ENCODE measurements around the gene FBN2. TPM values are rescaled to one million over a fixed set of nuclear protein-coding genes. Genes with fewer than 3 reads are reported as not detected.

FBN2 gene
- total RNA-seq, 1 donor from 2014 or later, result 186 TPM

DNA sequence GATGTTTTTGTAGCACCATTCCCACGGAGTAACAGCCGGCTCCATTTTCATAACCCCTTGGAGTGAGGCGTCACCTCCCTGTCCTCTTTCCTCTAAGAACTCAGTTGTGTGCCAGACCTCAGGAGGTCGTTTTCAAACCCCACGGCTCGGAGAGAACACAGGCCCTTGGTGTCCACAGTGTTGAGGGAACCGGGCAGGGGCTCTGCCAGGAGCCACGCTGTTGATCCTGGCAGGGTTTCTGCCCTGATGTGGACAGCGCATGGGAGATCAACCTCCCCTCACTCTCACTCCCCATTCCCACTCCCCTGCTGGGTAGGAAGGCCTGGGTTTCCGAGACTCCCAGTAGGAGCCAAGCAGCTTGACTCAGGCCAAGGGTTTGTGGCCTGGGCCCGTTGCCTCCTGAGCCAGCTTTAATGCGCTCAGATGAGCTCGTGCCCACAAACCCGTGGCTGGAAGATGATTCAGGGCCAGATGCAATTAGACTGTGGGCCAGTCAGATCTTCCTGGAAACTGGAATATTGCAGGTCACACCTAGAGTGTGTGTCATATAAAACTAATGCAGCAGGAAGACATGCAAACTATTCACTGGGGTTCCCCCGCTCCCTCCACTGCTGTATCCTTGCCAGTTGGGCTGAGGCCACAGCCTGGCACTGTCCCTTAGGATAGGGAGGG is 321.0 kb downstream of the FBN2 start:
- H3K9me3 Mint-ChIP-seq, result no peaks in the 10 kb centered on the region
- H3K4me3 Mint-ChIP-seq, result no peak overlapping the region
- H3K36me3 Mint-ChIP-seq, result no peaks in the 10 kb centered on the region
- DNase-seq (ENCODE audit: extremely low spot score, unreplicated experiment), result no peak
- H3K4me1 Mint-ChIP-seq (ENCODE audit: unreplicated experiment), result peaks cover 14% of the 10 kb centered on the region
- no peak overlapping the region for H3K27ac Mint-ChIP-seq
- TF ChIP-seq CTCF (conservative IDR thresholded peaks at IDR 0.05), result no peak
- no peaks in the 10 kb centered on the region for H3K27me3 Mint-ChIP-seq

GRCh38 chr5:128216285-128216684 is 321.8 kb downstream of the FBN2 start:
- Mint-ChIP-seq H3K36me3 (no peaks in the 10 kb centered on the region), H3K9me3 (no peaks in the 10 kb centered on the region), H3K27ac (no peak overlapping the region), H3K4me1 (ENCODE audit: unreplicated experiment) (peaks cover 14% of the 10 kb centered on the region), H3K4me3 (no peak overlapping the region), H3K27me3 (no peaks in the 10 kb centered on the region)
- no peak for DNase-seq (ENCODE audit: extremely low spot score, unreplicated experiment)
- no peak for TF ChIP-seq CTCF (conservative IDR thresholded peaks at IDR 0.05)

GRCh38 chr5:128213833-128214232 is 324.2 kb downstream of the FBN2 start:
- Mint-ChIP-seq H3K9me3 (no peaks in the 10 kb centered on the region), H3K27ac (no peak overlapping the region), H3K36me3 (no peaks in the 10 kb centered on the region), H3K27me3 (no peaks in the 10 kb centered on the region), H3K4me1 (ENCODE audit: unreplicated experiment) (peaks cover 14% of the 10 kb centered on the region), H3K4me3 (no peak overlapping the region)
- no peak for TF ChIP-seq CTCF (conservative IDR thresholded peaks at IDR 0.05)
- DNase-seq (ENCODE audit: extremely low spot score, unreplicated experiment), result no peak

GRCh38 chr5:128213340-128213739 is 324.7 kb downstream of the FBN2 start:
- peak; percentile 95 for TF ChIP-seq CTCF (conservative IDR thresholded peaks at IDR 0.05)
- peaks cover 14% of the 10 kb centered on the region for H3K4me1 Mint-ChIP-seq (ENCODE audit: unreplicated experiment)
- no peak for DNase-seq (ENCODE audit: extremely low spot score, unreplicated experiment)

GRCh38 chr5:128212191-128212806 is 325.7 kb downstream of the FBN2 start:
- H3K27me3 Mint-ChIP-seq, result no peaks in the 10 kb centered on the region
- H3K9me3 Mint-ChIP-seq, result no peaks in the 10 kb centered on the region
- H3K4me3 Mint-ChIP-seq, result no peak overlapping the region
- no peaks in the 10 kb centered on the region for H3K36me3 Mint-ChIP-seq
- no peak for DNase-seq (ENCODE audit: extremely low spot score, unreplicated experiment)
- H3K27ac Mint-ChIP-seq, result no peak overlapping the region
- peaks cover 14% of the 10 kb centered on the region for H3K4me1 Mint-ChIP-seq (ENCODE audit: unreplicated experiment)
- TF ChIP-seq CTCF (conservative IDR thresholded peaks at IDR 0.05), result no peak

More at GRCh38 chr5:128213340-128213739, 324.7 kb downstream of the FBN2 start:
- Mint-ChIP-seq H3K36me3 (no peaks in the 10 kb centered on the region), H3K9me3 (no peaks in the 10 kb centered on the region), H3K27me3 (no peaks in the 10 kb centered on the region), H3K27ac (no peak overlapping the region), H3K4me3 (no peak overlapping the region)

All from type B pancreatic cell (in vitro differentiated cells).